GM23338 (cell line): Measurements from ENCODE around the gene STPG1. TPM values are rescaled to one million over a fixed set of nuclear protein-coding genes. Genes with fewer than 3 reads are reported as not detected.

ENCODE experiments used
- ATAC-seq: fragments of 200-7000 bp; cut with Tn5 transposase; 3 replicates; pipeline ENCODE4 v1.9.1; 2020
- DNase-seq: peaks from one replicate; pipeline ENCODE4 v3.0.0-alpha.2; 2015; ENCODE audit warnings: low spot score
- H2AFZ ChIP-seq: fragments of 200-600 bp; sonication (generic); 2 replicates; pipeline ENCODE4 v1.8.0; 2016; ENCODE audit warnings: antibody characterized with exemption, mild to moderate bottlenecking, moderate library complexity
- H3F3A ChIP-seq: fragments of 200-600 bp; sonication (generic); replicated peaks from 2 replicates; pipeline ENCODE4 v1.8.0; 2017; ENCODE audit warnings: antibody characterized with exemption, mixed run types, low read depth
- H3K27ac ChIP-seq: fragments of 200-600 bp; sonication (generic); 2 replicates; pipeline ENCODE4 v1.6.1; 2016; ENCODE audit warnings: low read depth
- H3K27me3 ChIP-seq: fragments of 200-600 bp; sonication (generic); 2 replicates; pipeline ENCODE4 v1.8.0; 2016; ENCODE audit warnings: mild to moderate bottlenecking, mixed run types, moderate library complexity; ENCODE audit not compliant: insufficient read depth
- H3K36me3 ChIP-seq: fragments of 200-600 bp; sonication (generic); 2 replicates; pipeline ENCODE4 v1.8.0; 2016; ENCODE audit warnings: mild to moderate bottlenecking; ENCODE audit not compliant: insufficient read depth
- H3K4me1 ChIP-seq: fragments of 200-600 bp; sonication (generic); 2 replicates; pipeline ENCODE4 v1.8.0; 2016; ENCODE audit warnings: mild to moderate bottlenecking, moderate library complexity; ENCODE audit not compliant: insufficient read depth
- H3K4me2 ChIP-seq: fragments of 200-600 bp; sonication (generic); 2 replicates; pipeline ENCODE4 v1.7.1; 2017; ENCODE audit warnings: mixed run types
- H3K4me3 ChIP-seq: fragments of 200-600 bp; sonication (generic); 2 replicates; pipeline ENCODE4 v1.6.1; 2016; ENCODE audit warnings: mixed run types
- H3K79me2 ChIP-seq: fragments of 200-600 bp; sonication (generic); replicated peaks from 2 replicates; pipeline ENCODE4 v1.8.0; 2017; ENCODE audit warnings: mild to moderate bottlenecking; ENCODE audit not compliant: insufficient read depth
- H3K9me2 ChIP-seq: fragments of 200-600 bp; sonication (generic); 2 replicates; pipeline ENCODE4 v1.8.0; 2017; ENCODE audit not compliant: insufficient read depth
- H4K20me1 ChIP-seq: fragments of 200-600 bp; sonication (generic); replicated peaks from 2 replicates; pipeline ENCODE4 v1.8.0; 2017; ENCODE audit warnings: mild to moderate bottlenecking; ENCODE audit not compliant: insufficient read depth
- H3K27ac Mint-ChIP-seq: 2 replicates; pipeline ENCODE4 v1.8.0; 2020; ENCODE audit warnings: inconsistent platforms, mild to moderate bottlenecking, moderate library complexity, mixed read lengths
- H3K27me3 Mint-ChIP-seq: 3 replicates; pipeline ENCODE4 v1.8.0; 2022; ENCODE audit warnings: low read depth, mild to moderate bottlenecking, moderate library complexity, mixed read lengths, inconsistent platforms; ENCODE audit not compliant: insufficient read depth, poor library complexity
- H3K36me3 Mint-ChIP-seq: 3 replicates; pipeline ENCODE4 v1.8.0; 2021; ENCODE audit warnings: low read depth, mild to moderate bottlenecking, inconsistent platforms, moderate library complexity, mixed read lengths
- H3K4me1 Mint-ChIP-seq: 3 replicates; pipeline ENCODE4 v1.8.0; 2020; ENCODE audit warnings: mild to moderate bottlenecking, inconsistent platforms, mixed read lengths
- H3K4me3 Mint-ChIP-seq: 3 replicates; pipeline ENCODE4 v1.8.0; 2021; ENCODE audit warnings: moderate library complexity, mild to moderate bottlenecking, inconsistent platforms, mixed read lengths
- H3K9me3 Mint-ChIP-seq: 3 replicates; pipeline ENCODE4 v1.8.0; 2020; ENCODE audit warnings: moderate library complexity, mild to moderate bottlenecking, inconsistent platforms, mixed read lengths
- CTCF ChIP-seq, 2 experiments: fragments of 200-600 bp in 1 of 2; sonication (generic) in 1 of 2; conservative IDR thresholded peaks; 2 replicates each; pipeline versions ENCODE4 v1.5.1 to v1.6.1; 2016 to 2017; ENCODE audit warnings: antibody characterized with exemption in 2 of 2, low read depth in 2 of 2, mild to moderate bottlenecking in 2 of 2, moderate library complexity in 1 of 2
- ETS1 ChIP-seq: IDR thresholded peaks from 2 replicates; pipeline ENCODE4 v1.6.1; 2016; ENCODE audit warnings: antibody characterized with exemption
- EZH2 ChIP-seq: fragments of 200-600 bp; sonication (generic); IDR thresholded peaks from one replicate; pipeline ENCODE4 v1.8.0; 2017; ENCODE audit warnings: antibody characterized with exemption, mild to moderate bottlenecking, low read depth; ENCODE audit not compliant: unreplicated experiment
- EZH2phosphoT487 ChIP-seq: fragments of 200-600 bp; sonication (generic); IDR thresholded peaks from one replicate; pipeline ENCODE4 v1.8.1; 2018; ENCODE audit warnings: antibody characterized with exemption; ENCODE audit not compliant: unreplicated experiment
- NANOG ChIP-seq: IDR thresholded peaks from 2 replicates; pipeline ENCODE4 v1.6.1; 2016; ENCODE audit warnings: antibody characterized with exemption, borderline replicate concordance
- POLR2AphosphoS5 ChIP-seq: IDR thresholded peaks from 2 replicates; pipeline ENCODE4 v1.6.1; 2016; ENCODE audit warnings: antibody characterized with exemption, low read depth
- STAT1 ChIP-seq: IDR thresholded peaks from one replicate; pipeline ENCODE4 v1.6.1; 2016; ENCODE audit warnings: antibody characterized with exemption; ENCODE audit not compliant: unreplicated experiment
- polyA plus RNA-seq: library from polyadenylated mRNA; unstranded; fragments of >200 nt; fragmentation: Nextera tagmentation; extraction: Ambion mirVana; gene quantifications from 2 replicates; pipeline ENCODE4 v1.2.1, GENCODE V29; 2016
- total RNA-seq: library from RNA; depleted of rRNA; stranded (reverse); fragments of >200 nt; shearing (Covaris generic); gene quantifications from 2 replicates; pipeline ENCODE4 v1.2.3, GENCODE V29; 2014

STPG1 gene
- total and polyA plus RNA-seq, 2 experiments from 2014 or later = 8.2 to 11.4 TPM

GRCh38 chr1:24322470-24323177 lies 91.0 kb downstream of the STPG1 start:
- Mint-ChIP-seq H3K36me3 (no peaks in the 10 kb centered on the region), H3K27ac (no peak overlapping the region), H3K4me3 (peak overlapping the region; percentile 86), H3K27me3 (peaks cover 43% of the 10 kb centered on the region), H3K4me1 (peaks cover 37% of the 10 kb centered on the region), H3K9me3 (no peaks in the 10 kb centered on the region)
- no peaks in the 10 kb centered on the region for H3K36me3 ChIP-seq
- H2AFZ ChIP-seq = peak overlapping the region; percentile 90
- H3K4me1 ChIP-seq = peaks cover 32% of the 10 kb centered on the region
- DNase-seq = no peak
- H3K79me2 ChIP-seq = no peaks in the 10 kb centered on the region
- no peak overlapping the region for H3K27ac ChIP-seq
- H3K4me3 ChIP-seq = peak overlapping the region; percentile 83
- no peaks in the 10 kb centered on the region for H4K20me1 ChIP-seq
- peaks cover 46% of the 10 kb centered on the region for H3K27me3 ChIP-seq
- no peak for TF ChIP-seq EZH2phosphoT487
- ATAC-seq = peak; percentile 57
- peaks cover 8% of the 10 kb centered on the region; the same call in 1 of the 2 replicates for H3F3A ChIP-seq
- peak overlapping the region; percentile 78 for H3K4me2 ChIP-seq
- H3K9me2 ChIP-seq = no peaks in the 10 kb centered on the region

GRCh38 chr1:24321697-24322469 lies 91.7 kb downstream of the STPG1 start:
- H3F3A ChIP-seq = peaks cover 8% of the 10 kb centered on the region; the same call in 1 of the 2 replicates
- peak overlapping the region; percentile 90 for H2AFZ ChIP-seq
- peaks cover 46% of the 10 kb centered on the region for H3K27me3 ChIP-seq
- H3K79me2 ChIP-seq = no peaks in the 10 kb centered on the region
- TF ChIP-seq STAT1 (no peak), EZH2 (peak; percentile 61), CTCF (conservative IDR thresholded peaks at IDR 0.05; ENCODE audit: low read depth in 2 of 2) (0 out of 4 replicates have a peak, but pooled peaks of 1 of the 2 experiments have one; percentile 3), POLR2AphosphoS5 (0 out of 2 replicates have a peak, but pooled peaks have one; percentile 23)
- no peaks in the 10 kb centered on the region for H3K36me3 ChIP-seq
- no peaks in the 10 kb centered on the region for H3K9me3 Mint-ChIP-seq
- H3K4me3 ChIP-seq = peak overlapping the region; percentile 83
- peaks cover 32% of the 10 kb centered on the region for H3K4me1 ChIP-seq
- peaks cover 43% of the 10 kb centered on the region for H3K4me1 Mint-ChIP-seq
- peak overlapping the region; percentile 86 for H3K4me3 Mint-ChIP-seq
- H3K9me2 ChIP-seq = no peaks in the 10 kb centered on the region
- H3K27ac ChIP-seq = no peak overlapping the region
- H4K20me1 ChIP-seq = no peaks in the 10 kb centered on the region
- no peak overlapping the region for H3K27ac Mint-ChIP-seq
- peak overlapping the region; percentile 78 for H3K4me2 ChIP-seq
- peak; percentile 71 for ATAC-seq
- peak; percentile 78 for DNase-seq
- H3K27me3 Mint-ChIP-seq = peaks cover 43% of the 10 kb centered on the region
- H3K36me3 Mint-ChIP-seq = no peaks in the 10 kb centered on the region

- H3K4me2 ChIP-seq = peak overlapping the region; percentile 78
- H2AFZ ChIP-seq = peak overlapping the region; percentile 90
- no peaks in the 10 kb centered on the region for H3K79me2 ChIP-seq
- no peaks in the 10 kb centered on the region for H3K9me2 ChIP-seq
- no peaks in the 10 kb centered on the region for H4K20me1 ChIP-seq
- no peak for TF ChIP-seq POLR2AphosphoS5
- no peak for TF ChIP-seq NANOG
- no peak for TF ChIP-seq ETS1
- no peak for TF ChIP-seq STAT1
- no peak overlapping the region for H3K27ac ChIP-seq
- no peaks in the 10 kb centered on the region for H3K36me3 Mint-ChIP-seq
- peaks cover 46% of the 10 kb centered on the region for H3K4me1 Mint-ChIP-seq
- H3K4me1 ChIP-seq = peaks cover 32% of the 10 kb centered on the region
- H3K36me3 ChIP-seq = no peaks in the 10 kb centered on the region
- H3K4me3 ChIP-seq = peak overlapping the region; percentile 83
- peaks cover 8% of the 10 kb centered on the region; the same call in 1 of the 2 replicates for H3F3A ChIP-seq
- no peaks in the 10 kb centered on the region for H3K9me3 Mint-ChIP-seq
- H3K4me3 Mint-ChIP-seq = peak overlapping the region; percentile 59
- H3K27me3 Mint-ChIP-seq = peaks cover 43% of the 10 kb centered on the region
- H3K27me3 ChIP-seq = peaks cover 46% of the 10 kb centered on the region
- H3K27ac Mint-ChIP-seq = no peak overlapping the region
- ATAC-seq (no peak; the same call in 2 of the 3 replicates), DNase-seq (no peak)
Measured at GRCh38 chr1:24321126-24321525, 92.5 kb downstream of the STPG1 start.
